GM12878 (cell line): ENCODE results near the gene ADCK1. TPM values are rescaled to one million over a fixed set of nuclear protein-coding genes. Genes with fewer than 3 reads are reported as not detected.
A peak's percentile ranks its signal among the peaks of the same experiment; 100 is the strongest.
"Not testable (repeated sequence)": the region's sequence is repeated elsewhere in the genome, so short reads cannot be mapped to it uniquely, and the experiment has no call there.

Source experiments
- ATAC-seq: fragments of 200-7000 bp; cut with Tn5 transposase; 3 replicates; pipeline ENCODE4 v1.9.1; 2020; ENCODE audit warnings: mild to moderate bottlenecking, moderate library complexity
- BruUV-seq: library from RNA; stranded (reverse); fragments of 400-500 nt; replicated peaks from 2 replicates; lab custom pipeline; 2021; lab: Mats Ljungman, UMichigan
- CTCF ChIA-PET: fragments of 300-600 bp; sonication (Branson Sonifier 250); formaldehyde crosslinking; extraction: SDS; loops from one replicate; lab custom pipeline; 2021; ENCODE audit warnings: inconsistent platforms; lab: Yijun Ruan, JAX
- POLR2A ChIA-PET: fragments of 350-600 bp; formaldehyde crosslinking; extraction: SDS; loops from one replicate; lab custom pipeline; 2021; ENCODE audit warnings: inconsistent platforms; lab: Charles Lee
- RAD21 ChIA-PET: fragments of 300-600 bp; sonication (Branson Sonifier 250); formaldehyde crosslinking; loops from one replicate; lab custom pipeline; 2023; ENCODE audit warnings: antibody characterized with exemption; ENCODE audit not compliant: unreplicated experiment; lab: Charles Lee
- SMC1A ChIA-PET: fragments of 300-600 bp; sonication (Branson Sonifier 250); formaldehyde crosslinking; loops from one replicate; lab custom pipeline; 2023; ENCODE audit not compliant: unreplicated experiment, uncharacterized antibody; lab: Charles Lee
- DNase-seq: peaks from one replicate; pipeline ENCODE4 v3.0.0-alpha.2; 2011; ENCODE audit warnings: low read depth, low spot score
- FAIRE-seq: peaks from 3 replicates; lab custom pipeline; 2011; peaks lifted over from hg19 to GRCh38; lab: Jason Lieb, UNC
- H2AFZ ChIP-seq: 2 replicates; pipeline ENCODE4 v1.6.0; 2011; ENCODE audit warnings: low read depth, low read length, control low read depth; ENCODE audit not compliant: control insufficient read depth
- H3K27ac ChIP-seq: 2 replicates; pipeline ENCODE4 v1.5.1; 2011; ENCODE audit warnings: control low read depth; ENCODE audit not compliant: control insufficient read depth, insufficient read depth
- H3K27me3 ChIP-seq, 2 experiments: replicated peaks in 1 of 2; 2 replicates each; pipeline versions ENCODE4 v1.6.0 to v1.6.1; 2011; ENCODE audit warnings: low read length in 1 of 2; ENCODE audit not compliant: control insufficient read depth in 2 of 2, insufficient read depth in 2 of 2
- H3K36me3 ChIP-seq, 2 experiments: 2 replicates each; pipeline ENCODE4 v1.5.1; 2011; ENCODE audit warnings: low read length in 1 of 2; ENCODE audit not compliant: control insufficient read depth in 2 of 2, insufficient read depth in 2 of 2
- H3K4me1 ChIP-seq: 2 replicates; pipeline ENCODE4 v1.6.1; 2011; ENCODE audit warnings: mild to moderate bottlenecking, low read length, moderate library complexity, mixed read lengths; ENCODE audit not compliant: control insufficient read depth, insufficient read depth
- H3K4me2 ChIP-seq: 2 replicates; pipeline ENCODE4 v1.6.0; 2011; ENCODE audit warnings: control low read depth; ENCODE audit not compliant: control insufficient read depth, insufficient read depth
- H3K4me3 ChIP-seq: fragments of 200-600 bp; sonication (generic); 2 replicates; pipeline ENCODE4 v1.5.1; 2016
- H3K79me2 ChIP-seq: 2 replicates; pipeline ENCODE4 v1.6.0; 2011; ENCODE audit warnings: low read length; ENCODE audit not compliant: control insufficient read depth, insufficient read depth
- H3K9ac ChIP-seq: 2 replicates; pipeline ENCODE4 v1.8.0; 2011; ENCODE audit warnings: low read length, control low read depth, mixed read lengths; ENCODE audit not compliant: control insufficient read depth, insufficient read depth
- H3K9me3 ChIP-seq: replicated peaks from 3 replicates; pipeline ENCODE4 v1.5.1; 2011; ENCODE audit warnings: mild to moderate bottlenecking, low read length; ENCODE audit not compliant: control insufficient read depth, insufficient read depth
- H4K20me1 ChIP-seq: 2 replicates; pipeline ENCODE4 v1.6.0; 2011; ENCODE audit not compliant: control insufficient read depth, insufficient read depth
- ATF3 ChIP-seq: IDR thresholded peaks from 2 replicates; pipeline ENCODE4 v1.6.1; 2011; ENCODE audit warnings: low read depth, mild to moderate bottlenecking, low read length, moderate library complexity, borderline replicate concordance; ENCODE audit errors: extremely low read depth
- GABPA ChIP-seq: IDR thresholded peaks from 2 replicates; pipeline ENCODE4 v1.6.1; 2014; ENCODE audit warnings: antibody characterized with exemption, low read depth, mild to moderate bottlenecking, inconsistent platforms
- JUNB ChIP-seq: IDR thresholded peaks from 2 replicates; pipeline ENCODE4 v1.6.1; 2016; ENCODE audit warnings: antibody characterized with exemption, mild to moderate bottlenecking
- JUND ChIP-seq: IDR thresholded peaks from 2 replicates; pipeline ENCODE4 v1.6.1; 2012; ENCODE audit warnings: low read depth, mild to moderate bottlenecking, low read length, improper control_type of control experiment, moderate library complexity
- MYC ChIP-seq: IDR thresholded peaks from 2 replicates; pipeline ENCODE4 v1.6.1; 2011; ENCODE audit warnings: mild to moderate bottlenecking, low read length, moderate library complexity, inconsistent platforms; ENCODE audit not compliant: insufficient read depth, insufficient replicate concordance, insufficient read length, severe bottlenecking
- PML ChIP-seq: IDR thresholded peaks from 2 replicates; pipeline ENCODE4 v1.6.1; 2012; ENCODE audit warnings: low read length, inconsistent platforms
- POLR2A ChIP-seq: IDR thresholded peaks from 2 replicates; pipeline ENCODE4 v1.6.1; 2011; ENCODE audit warnings: low read depth, mild to moderate bottlenecking, low read length
- ZZZ3 ChIP-seq: IDR thresholded peaks from 2 replicates; pipeline ENCODE4 v1.6.1; 2011; ENCODE audit warnings: low read depth; ENCODE audit not compliant: control insufficient read depth, insufficient read length
- WGBS: methylation state at CpG from one replicate; pipeline ENCODE4 v1.1.6; 2016; ENCODE audit warnings: low lambda C conversion rate; ENCODE audit not compliant: insufficient replicate concordance, insufficient coverage; ENCODE audit errors: missing lambda C conversion rate; 5-methylcytosine and 5-hydroxymethylcytosine counted together
- in situ Hi-C: fragments of 300-500 bp; cut with MboI; formaldehyde crosslinking; loops from 9 replicates; pipeline ENCODE4 v1.14.3; 2018; ENCODE audit warnings: mixed read lengths
- intact Hi-C: fragments of 100-400 bp; cut with micrococcal nuclease; formaldehyde crosslinking; loops from one replicate; pipeline ENCODE4 v1.14.2; 2022; ENCODE audit not compliant: unreplicated experiment
- polyA plus RNA-seq, 11 experiments: library from polyadenylated mRNA; depleted of rRNA in 4 of 11; unstranded in 6 of 11; stranded (reverse) in 5 of 11; fragments of >200 nt; fragmentation: Nextera tagmentation in 4 of 11; fragmentation: Illumina TruSeq in 1 of 11; extraction: Ambion mirVana in 4 of 11; extraction: Trizol in 1 of 11; gene quantifications; 1 replicate in 1 of 11; 2 replicates in 10 of 11; pipeline versions ENCODE4 v1.2.1 to v1.2.3, GENCODE V29; 2011 to 2016; ENCODE audit warnings: inconsistent platforms in 2 of 11, missing spikeins in 2 of 11, low read depth in 1 of 11
- total RNA-seq, 4 experiments: library from RNA; depleted of rRNA in 3 of 4; stranded (reverse); fragments of >200 nt in 3 of 4; fragmentation: Illumina TruSeq in 1 of 4; extraction: Trizol in 1 of 4; gene quantifications; 2 replicates each; pipeline versions ENCODE4 v1.2.1 to v1.2.3, GENCODE V29; 2013 to 2021
- TF ChIP-seq, protein P1 (sequence below): IDR thresholded peaks from 2 replicates; pipeline ENCODE4 v1.6.1; 2011; ENCODE audit warnings: low read depth, low read length, improper control_type of control experiment, borderline replicate concordance
- TF ChIP-seq, protein P2 (sequence below): fragments of 150-350 bp; IDR thresholded peaks from 2 replicates; pipeline ENCODE4 v1.6.1; 2014; ENCODE audit warnings: mild to moderate bottlenecking, low read depth, low read length

Gene ADCK1
- total and polyA plus RNA-seq, 10 of the 15 experiments (the other 5 are each of a cell fraction or from before 2014, with no cell fraction given) = 3.3 to 8.5 (median 5.1) TPM

DNA sequence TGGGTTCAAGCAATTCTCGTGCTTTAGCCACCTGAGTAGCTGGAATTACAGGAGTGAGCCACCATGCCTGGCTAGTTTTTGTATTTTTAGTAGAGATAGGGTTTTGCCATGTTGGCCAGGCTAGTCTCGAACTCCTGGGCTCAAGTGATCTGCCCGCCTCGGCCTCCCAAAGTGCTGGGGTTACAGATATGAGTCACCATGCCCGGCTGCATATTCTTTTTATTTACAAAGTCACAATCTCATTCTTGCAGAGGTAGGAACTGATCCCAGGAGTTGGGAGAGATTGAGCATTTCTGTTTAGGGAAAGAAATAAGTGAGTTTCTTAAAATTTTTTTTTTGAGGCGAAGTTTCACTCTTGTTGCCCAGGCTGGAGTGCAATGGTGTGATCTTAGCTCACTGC lies 12.8 kb downstream of the ADCK1 start:
- in situ Hi-C loops, intact Hi-C loops, H3K4me1 ChIP-seq, H3K4me3 ChIP-seq, SMC1A ChIA-PET, BruUV-seq, H3K9ac ChIP-seq, RAD21 ChIA-PET, FAIRE-seq, H2AFZ ChIP-seq, CTCF ChIA-PET, H3K27ac ChIP-seq, H3K36me3 ChIP-seq, POLR2A ChIA-PET, H3K27me3 ChIP-seq, ATAC-seq, H3K79me2 ChIP-seq, DNase-seq, H4K20me1 ChIP-seq, H3K9me3 ChIP-seq: not testable (repeated sequence)
- H3K4me2 ChIP-seq = 0 out of 2 replicates have a peak overlapping the region, but pooled peaks have one; percentile 1
- WGBS = 26% methylated on average over 6 of the region's 6 CpGs

DNA sequence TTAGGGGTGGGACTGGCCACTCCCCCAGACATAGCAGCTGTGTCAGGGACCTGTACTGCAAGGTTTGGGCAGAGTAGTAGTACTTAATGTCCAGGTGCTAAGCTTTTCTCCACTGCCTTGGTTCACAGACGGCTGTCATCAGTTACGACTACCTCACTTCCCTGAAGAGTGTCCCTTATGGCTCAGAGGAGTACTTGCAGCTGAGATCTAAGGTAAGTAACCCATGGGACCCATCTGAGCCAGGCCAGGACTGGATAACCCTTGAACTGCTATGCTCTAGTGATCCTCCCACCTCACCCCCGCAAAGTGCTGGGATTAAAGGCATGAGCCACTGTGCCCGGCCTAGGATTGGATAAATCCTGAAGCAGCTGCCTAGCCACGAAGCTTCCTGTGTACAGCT lies 22.4 kb downstream of the ADCK1 start:
- no peaks in the 10 kb centered on the region for H3K79me2 ChIP-seq
- no peak overlapping the region for H3K4me2 ChIP-seq
- TF ChIP-seq GABPA (no peak), JUNB (no peak), JUND (no peak), POLR2A (no peak), MYC (no peak), PML (no peak), ZZZ3 (no peak), ATF3 (no peak)
- TF ChIP-seq, protein P1, sequence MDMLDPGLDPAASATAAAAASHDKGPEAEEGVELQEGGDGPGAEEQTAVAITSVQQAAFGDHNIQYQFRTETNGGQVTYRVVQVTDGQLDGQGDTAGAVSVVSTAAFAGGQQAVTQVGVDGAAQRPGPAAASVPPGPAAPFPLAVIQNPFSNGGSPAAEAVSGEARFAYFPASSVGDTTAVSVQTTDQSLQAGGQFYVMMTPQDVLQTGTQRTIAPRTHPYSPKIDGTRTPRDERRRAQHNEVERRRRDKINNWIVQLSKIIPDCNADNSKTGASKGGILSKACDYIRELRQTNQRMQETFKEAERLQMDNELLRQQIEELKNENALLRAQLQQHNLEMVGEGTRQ = no peak
- TF ChIP-seq, protein P2, sequence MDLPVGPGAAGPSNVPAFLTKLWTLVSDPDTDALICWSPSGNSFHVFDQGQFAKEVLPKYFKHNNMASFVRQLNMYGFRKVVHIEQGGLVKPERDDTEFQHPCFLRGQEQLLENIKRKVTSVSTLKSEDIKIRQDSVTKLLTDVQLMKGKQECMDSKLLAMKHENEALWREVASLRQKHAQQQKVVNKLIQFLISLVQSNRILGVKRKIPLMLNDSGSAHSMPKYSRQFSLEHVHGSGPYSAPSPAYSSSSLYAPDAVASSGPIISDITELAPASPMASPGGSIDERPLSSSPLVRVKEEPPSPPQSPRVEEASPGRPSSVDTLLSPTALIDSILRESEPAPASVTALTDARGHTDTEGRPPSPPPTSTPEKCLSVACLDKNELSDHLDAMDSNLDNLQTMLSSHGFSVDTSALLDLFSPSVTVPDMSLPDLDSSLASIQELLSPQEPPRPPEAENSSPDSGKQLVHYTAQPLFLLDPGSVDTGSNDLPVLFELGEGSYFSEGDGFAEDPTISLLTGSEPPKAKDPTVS = no peak
- no peak overlapping the region for H2AFZ ChIP-seq
- no peak overlapping the region for H3K9ac ChIP-seq
- H3K4me1 ChIP-seq = no peaks in the 10 kb centered on the region
- in situ Hi-C loops (no loop called here), intact Hi-C loops (no loop called here)
- no peak overlapping the region for H3K27ac ChIP-seq
- no peak overlapping the region for H3K4me3 ChIP-seq
- BruUV-seq = no TSS peak
- FAIRE-seq (no peak), DNase-seq (no peak), ATAC-seq (no peak; the same call in 2 of the 3 replicates)
- H3K9me3 ChIP-seq = no peaks in the 10 kb centered on the region
- H3K36me3 ChIP-seq = no peaks in the 10 kb centered on the region; a peak in 2 of 4 replicates
- SMC1A ChIA-PET = interaction anchor here (1.4 kb wide), 1 partner anchor 9 kb away, joined by 3 read pairs; no protein-coding TSS in a partner anchor
- POLR2A ChIA-PET = no interaction called here
- no peaks in the 10 kb centered on the region for H4K20me1 ChIP-seq
- RAD21 ChIA-PET = no interaction called here
- CTCF ChIA-PET = no interaction called here
- H3K27me3 ChIP-seq = no peaks in the 10 kb centered on the region
- 89% methylated on average over 5 of the region's 5 CpGs for WGBS
